Right cardiac atrium (tissue), 5 donors: ENCODE measurements around the gene CEP95. TPM values are rescaled to one million over a fixed set of nuclear protein-coding genes. Genes with fewer than 3 reads are reported as not detected.
A peak's percentile ranks its signal among the peaks of the same experiment; 100 is the strongest.
"Not testable (repeated sequence)": the region's sequence is repeated elsewhere in the genome, so short reads cannot be mapped to it uniquely, and the experiment has no call there.

ENCODE experiments used
- ATAC-seq, 2 donors: fragments of 200-7000 bp; cut with Tn5 transposase; one replicate each; pipeline versions ENCODE4 v1.8.0 to v1.9.1; 2020; ENCODE audit warnings: moderate library complexity in 2 of 2, mild to moderate bottlenecking in 1 of 2
- DNase-seq, 3 donors: peaks; one replicate each; pipeline ENCODE4 v3.0.0-alpha.2; 2020
- H3K27ac ChIP-seq: one replicate; pipeline ENCODE4 v1.5.1; 2013; ENCODE audit warnings: mild to moderate bottlenecking, low read length, control low read depth, moderate library complexity
- H3K27me3 ChIP-seq: one replicate; pipeline ENCODE4 v1.6.1; 2013; ENCODE audit not compliant: control insufficient read depth, insufficient read depth
- H3K4me1 ChIP-seq: one replicate; pipeline ENCODE4 v1.6.1; 2013; ENCODE audit warnings: low read length; ENCODE audit not compliant: control insufficient read depth, insufficient read depth
- H3K4me3 ChIP-seq: one replicate; pipeline ENCODE4 v1.5.1; 2013; ENCODE audit warnings: low read length, control low read depth
- H3K9me3 ChIP-seq: one replicate; pipeline ENCODE4 v1.6.1; 2013; ENCODE audit warnings: low read length; ENCODE audit not compliant: control insufficient read depth
- WGBS: extraction: QIAGEN DNeasy Blood & Tissue Kit; methylation state at CpG from one replicate; pipeline ENCODE4 v1.1.7; 2013; 5-methylcytosine and 5-hydroxymethylcytosine counted together
- intact Hi-C, 4 donors: fragments of 100-400 bp; cut with DNase I; formaldehyde crosslinking; loops; one replicate each; pipeline versions ENCODE4 v1.11.0 to v1.14.0; 2022 to 2023
- polyA plus RNA-seq: library from polyadenylated mRNA; stranded (reverse); fragments of 200-250 nt; gene quantifications from one replicate; pipeline ENCODE4 v1.2.3, GENCODE V29; 2013
- total RNA-seq, 4 donors: library from RNA; stranded (reverse); fragmentation: NEBNext Ultra II Directional; extraction: Animal tissue kit (Norgen Biotek cat#: 25700); gene quantifications; one replicate each; pipeline ENCODE4 v1.2.1, GENCODE V29; 2021
- donor health status: healthy with polysubstance abuse.
- donor health status: DM: no; HTN: yes; CAD: no.
- donor health status: DM: no; HTN: no; CAD: no.
- donor health status: DM: no; HTN: yes; CAD: no; lungs with severe emphysema.
- donor health status: DM: yes; HTN: yes; CAD: no.

The CEP95 gene
- total and polyA plus RNA-seq, 5 donors, result 15.6 to 23.3 (median 18.7) TPM

DNA sequence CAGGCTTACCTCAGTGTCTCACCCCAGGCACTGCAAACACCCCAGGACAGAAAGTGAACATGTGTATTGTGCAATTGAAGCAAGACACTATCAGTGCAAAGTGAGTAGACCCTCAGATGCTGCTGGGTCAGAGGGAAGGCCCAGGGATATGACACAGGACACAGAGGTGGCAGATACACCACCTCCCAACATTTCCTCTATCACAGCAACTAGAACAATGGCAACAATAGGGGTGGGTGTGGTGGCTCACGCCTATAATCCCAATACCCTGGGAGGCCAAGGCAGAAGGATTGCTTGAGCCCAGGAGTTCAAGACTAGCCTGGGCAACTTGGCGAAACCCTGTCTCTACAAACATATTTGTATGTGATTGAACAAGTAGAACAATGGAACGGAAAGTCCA, 35.3 kb upstream of the CEP95 start:
- DNase-seq, result no peak
- intact Hi-C loops, result no loop called here
- ATAC-seq, result no peak
- no peaks in the 10 kb centered on the region for H3K9me3 ChIP-seq
- 91% methylated on average over 3 of the region's 3 CpGs for WGBS
- no peaks in the 10 kb centered on the region for H3K27me3 ChIP-seq
- H3K4me3 ChIP-seq, result no peak overlapping the region
- no peak overlapping the region for H3K27ac ChIP-seq
- H3K4me1 ChIP-seq, result no peaks in the 10 kb centered on the region

DNA sequence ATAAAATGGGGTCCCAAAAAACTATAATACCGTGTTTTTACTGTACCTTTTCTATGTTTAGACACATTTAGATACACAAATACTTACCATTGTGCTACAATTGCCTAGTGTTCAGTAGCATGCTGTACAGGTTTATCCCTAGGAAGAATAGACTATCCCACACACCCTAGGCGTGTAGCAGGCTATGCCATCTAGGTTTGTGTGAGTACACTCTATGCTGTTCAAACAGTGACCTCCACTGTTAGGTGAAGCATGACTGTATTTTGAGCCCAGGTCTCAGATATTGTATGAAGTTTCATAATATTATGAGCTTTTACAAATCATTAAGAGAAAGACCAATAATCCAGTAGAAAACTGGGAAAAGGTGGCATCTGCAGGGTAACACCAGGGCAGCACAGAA, 34.2 kb upstream of the CEP95 start:
- ATAC-seq (no peak), DNase-seq (no peak)
- Histone ChIP-seq H3K27me3 (no peaks in the 10 kb centered on the region), H3K4me1 (no peaks in the 10 kb centered on the region), H3K27ac (no peak overlapping the region), H3K9me3 (no peaks in the 10 kb centered on the region), H3K4me3 (no peak overlapping the region)
- intact Hi-C loops, result no loop called here
- 94% methylated on average over 2 of the region's 2 CpGs for WGBS

DNA sequence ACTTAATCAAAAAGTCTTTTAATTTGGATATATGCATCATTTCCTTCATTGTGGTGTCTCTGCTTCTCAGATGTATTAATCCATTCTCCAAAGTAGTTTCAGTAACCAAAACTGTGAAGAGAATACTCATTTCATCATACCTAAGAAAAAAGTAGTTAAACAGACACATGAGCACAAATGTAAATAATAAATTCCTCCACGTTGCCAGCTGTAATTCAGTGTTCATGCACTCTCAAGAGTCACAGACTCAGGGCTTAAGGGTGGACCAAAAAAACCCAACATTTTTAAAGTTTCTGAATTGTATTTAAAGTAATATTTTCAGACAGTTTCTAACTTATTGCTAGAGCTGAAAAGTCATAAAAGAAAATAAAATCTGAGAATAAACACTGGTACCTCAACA, 28.9 kb upstream of the CEP95 start:
- ATAC-seq (no peak), DNase-seq (no peak)
- 44% methylated on average over 1 of the region's 1 CpG for WGBS
- intact Hi-C loops, result no loop called here
- Histone ChIP-seq H3K4me3 (no peak overlapping the region), H3K4me1 (no peaks in the 10 kb centered on the region), H3K27ac (no peak overlapping the region), H3K9me3 (no peaks in the 10 kb centered on the region), H3K27me3 (no peaks in the 10 kb centered on the region)

DNA sequence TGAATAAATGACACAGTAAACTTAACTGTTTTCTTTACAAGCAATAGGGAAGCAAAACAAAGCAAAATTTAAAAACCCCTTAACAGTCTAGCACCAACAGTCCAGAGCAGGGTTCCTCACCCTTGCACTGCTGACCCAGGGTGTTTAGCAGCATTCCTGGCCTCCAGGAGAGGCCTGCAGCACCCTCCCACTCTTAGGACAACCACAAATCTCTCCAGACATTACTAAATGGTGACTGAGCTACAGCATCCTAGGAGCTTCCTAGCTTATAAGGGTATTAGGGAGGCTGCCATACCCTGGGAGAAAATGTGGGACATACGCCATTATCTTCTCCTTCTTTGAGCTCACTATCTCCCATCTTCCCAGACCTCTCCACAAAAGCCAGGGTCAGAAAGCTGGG, 25.8 kb upstream of the CEP95 start:
- Histone ChIP-seq H3K4me1 (no peaks in the 10 kb centered on the region), H3K4me3 (no peak overlapping the region), H3K27ac (no peak overlapping the region), H3K27me3 (no peaks in the 10 kb centered on the region), H3K9me3 (no peaks in the 10 kb centered on the region)
- intact Hi-C loops, result no loop called here
- ATAC-seq (no peak), DNase-seq (no peak)
- WGBS, result 96% methylated on average over 1 of the region's 1 CpG

DNA sequence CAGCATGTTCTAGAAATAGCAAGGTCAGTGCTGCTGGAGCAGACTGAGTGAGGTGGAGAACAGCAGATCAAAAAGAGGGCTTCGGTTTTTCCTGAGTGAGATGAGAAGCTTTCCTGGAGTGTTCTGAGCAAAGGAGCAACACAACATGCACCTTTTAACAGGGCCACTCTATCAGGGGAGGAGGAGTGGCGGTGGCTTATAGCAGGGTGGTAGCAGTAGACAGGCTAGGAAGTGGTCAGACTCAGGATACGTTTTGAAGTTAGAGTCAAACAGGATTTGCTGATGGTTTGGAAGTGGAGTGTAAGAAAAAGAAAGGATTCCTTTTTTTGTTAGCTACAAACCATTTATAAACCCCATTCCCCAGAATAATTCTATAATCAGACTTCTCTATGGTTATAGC, 22.4 kb upstream of the CEP95 start:
- no peak for ATAC-seq
- intact Hi-C loops, result no loop called here

DNA sequence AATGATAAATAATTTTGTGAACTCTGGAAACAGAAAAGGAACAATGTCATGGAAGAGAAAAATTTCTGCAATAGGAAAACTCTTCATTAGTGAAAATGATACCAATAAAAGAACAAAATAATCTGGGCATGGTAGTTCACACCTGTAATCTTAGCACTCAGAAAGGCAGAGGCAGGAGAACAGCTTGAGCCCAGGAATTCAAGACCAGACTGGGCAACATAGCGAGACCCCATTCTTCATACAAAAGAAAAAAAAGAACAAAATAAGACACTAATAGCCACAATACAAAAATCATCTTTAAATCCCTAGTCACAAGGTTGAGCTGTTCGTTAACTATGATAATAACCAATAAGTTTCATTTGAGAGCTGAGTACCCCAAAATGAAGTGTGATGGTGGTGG, 18.5 kb upstream of the CEP95 start:
- ATAC-seq (no peak), DNase-seq (no peak)
- no peaks in the 10 kb centered on the region for H3K9me3 ChIP-seq
- intact Hi-C loops, result loop anchor here in 2 of 4 donors (5.0 kb wide), 2 partner anchors 61 to 66 kb away; no protein-coding TSS in a partner anchor
- 96% methylated on average over 2 of the region's 2 CpGs for WGBS
- no peak overlapping the region for H3K4me3 ChIP-seq
- H3K27ac ChIP-seq, result no peak overlapping the region
- no peaks in the 10 kb centered on the region for H3K4me1 ChIP-seq
- H3K27me3 ChIP-seq, result no peaks in the 10 kb centered on the region

More for the DNA sequence above, 22.4 kb upstream of the CEP95 start:
- Histone ChIP-seq H3K4me3 (no peak overlapping the region), H3K27ac (no peak overlapping the region), H3K27me3 (no peaks in the 10 kb centered on the region), H3K4me1 (no peaks in the 10 kb centered on the region), H3K9me3 (no peaks in the 10 kb centered on the region)
- DNase-seq, result no peak
- whole genome bisulfite sequencing, result 84% methylated on average over 3 of the region's 3 CpGs

DNA sequence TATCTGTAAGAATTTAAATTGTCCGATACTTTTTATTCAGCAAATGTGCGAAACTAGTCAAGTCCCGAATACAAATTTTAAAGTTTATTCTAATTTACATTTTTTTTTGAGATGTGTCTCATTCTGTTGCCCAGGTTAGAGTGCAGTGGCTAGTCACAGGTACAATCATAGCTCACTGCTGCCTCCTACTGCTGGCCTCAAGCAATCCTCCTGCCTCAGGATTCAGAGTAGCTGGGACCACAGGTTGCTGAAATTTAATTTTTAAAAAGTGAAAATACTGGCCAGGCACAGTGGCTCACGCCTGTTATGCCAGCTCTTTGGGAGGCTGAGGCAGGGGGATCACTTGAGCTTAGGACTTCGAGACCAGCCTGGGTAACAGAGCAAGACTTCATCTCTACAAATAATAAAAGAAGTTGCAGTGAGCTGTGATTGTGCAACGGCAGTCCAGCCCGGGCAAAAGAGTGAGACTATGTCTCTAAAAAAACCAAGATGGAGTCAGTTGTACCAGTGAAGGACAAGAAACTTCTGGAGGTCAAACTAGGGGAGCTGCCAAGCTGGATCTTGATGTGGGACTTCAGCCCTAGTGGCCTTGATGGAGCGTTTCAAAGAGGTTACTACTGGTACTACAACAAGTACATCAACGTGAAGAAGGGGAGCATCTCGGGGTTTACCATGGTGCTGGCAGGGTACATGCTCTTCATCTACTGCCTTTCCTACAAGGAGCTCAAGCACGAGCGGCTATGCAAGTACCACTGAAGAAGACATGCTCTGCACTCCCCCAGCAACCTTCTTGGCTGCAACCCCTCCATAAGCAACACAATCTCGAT, 15.5 kb upstream of the CEP95 start:
- Histone ChIP-seq H3K4me3 (no peak overlapping the region), H3K27ac (no peak overlapping the region), H3K27me3 (no peaks in the 10 kb centered on the region), H3K4me1 (no peaks in the 10 kb centered on the region), H3K9me3 (no peaks in the 10 kb centered on the region)
- WGBS, result 91% methylated on average over 13 of the region's 13 CpGs
- peak; percentile 44 to 56 for ATAC-seq
- intact Hi-C loops, result loop anchor here in 2 of 4 donors (5.0 to 10.0 kb wide), 2 partner anchors 69 to 176 kb away; no protein-coding TSS in a partner anchor
- peak in 1 of 3 donors; percentile 57 for DNase-seq

DNA sequence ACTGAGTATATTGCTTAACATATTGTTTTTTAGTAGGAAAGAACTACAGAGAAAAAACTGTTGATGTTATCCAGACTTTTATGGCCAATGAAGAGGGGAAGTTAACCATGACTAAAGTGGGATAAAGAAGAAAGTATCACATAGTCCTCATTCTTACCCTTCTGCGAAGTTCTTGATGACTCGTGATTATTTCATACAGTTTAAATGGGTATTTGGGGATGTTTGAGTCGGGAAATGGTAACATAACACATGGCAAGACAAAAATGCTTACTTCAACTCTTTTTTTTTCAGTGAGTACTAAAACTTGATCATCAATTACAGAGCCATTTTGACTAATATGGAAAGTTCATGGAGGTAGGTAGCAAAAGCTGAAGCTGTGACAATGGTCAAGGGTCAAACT, 14.8 kb upstream of the CEP95 start:
- DNase-seq (no peak), ATAC-seq (no peak)
- Histone ChIP-seq H3K9me3 (no peaks in the 10 kb centered on the region), H3K27ac (no peak overlapping the region), H3K4me1 (no peaks in the 10 kb centered on the region), H3K4me3 (no peak overlapping the region), H3K27me3 (no peaks in the 10 kb centered on the region)
- intact Hi-C loops, result loop anchor here in 2 of 4 donors (5.0 to 10.0 kb wide), 2 partner anchors 70 to 177 kb away; no protein-coding TSS in a partner anchor
- 85% methylated on average over 3 of the region's 3 CpGs for WGBS

DNA sequence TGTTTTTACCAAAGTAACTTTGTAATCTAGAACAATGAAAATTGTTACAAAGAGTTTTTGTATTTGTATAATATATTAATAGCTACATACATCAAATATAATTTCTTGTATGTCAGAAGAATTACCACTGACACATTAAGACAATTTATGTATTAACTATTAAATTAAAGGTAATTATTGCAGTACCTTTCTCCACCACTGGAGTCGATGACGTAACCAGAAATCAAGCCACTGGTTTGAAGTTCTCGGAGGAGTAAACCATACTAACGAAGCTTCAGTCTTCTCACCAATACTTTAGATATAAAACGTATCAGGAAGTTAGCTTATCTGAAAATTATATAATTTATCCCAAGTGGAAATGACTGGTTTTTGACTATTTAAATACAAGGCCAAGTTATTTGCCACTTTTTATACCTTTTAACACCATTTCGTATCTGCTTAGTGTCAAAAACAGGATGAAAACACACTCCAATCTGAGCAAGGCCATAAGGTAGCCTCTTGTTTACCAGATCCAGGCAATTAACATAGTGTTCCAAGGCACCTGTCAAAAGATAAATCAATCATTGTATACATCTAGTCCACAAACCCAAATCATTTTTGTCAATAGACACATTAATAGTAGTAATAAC, 14.2 kb upstream of the CEP95 start:
- DNase-seq, result no peak
- ATAC-seq, result no peak
- Histone ChIP-seq H3K4me1 (peaks cover 2% of the 10 kb centered on the region), H3K27me3 (no peaks in the 10 kb centered on the region), H3K9me3 (no peaks in the 10 kb centered on the region), H3K27ac (no peak overlapping the region), H3K4me3 (no peak overlapping the region)
- 73% methylated on average over 6 of the region's 6 CpGs for WGBS
- intact Hi-C loops, result loop anchor here in 2 of 4 donors (5.0 to 10.0 kb wide), 2 partner anchors 70 to 178 kb away; no protein-coding TSS in a partner anchor

DNA sequence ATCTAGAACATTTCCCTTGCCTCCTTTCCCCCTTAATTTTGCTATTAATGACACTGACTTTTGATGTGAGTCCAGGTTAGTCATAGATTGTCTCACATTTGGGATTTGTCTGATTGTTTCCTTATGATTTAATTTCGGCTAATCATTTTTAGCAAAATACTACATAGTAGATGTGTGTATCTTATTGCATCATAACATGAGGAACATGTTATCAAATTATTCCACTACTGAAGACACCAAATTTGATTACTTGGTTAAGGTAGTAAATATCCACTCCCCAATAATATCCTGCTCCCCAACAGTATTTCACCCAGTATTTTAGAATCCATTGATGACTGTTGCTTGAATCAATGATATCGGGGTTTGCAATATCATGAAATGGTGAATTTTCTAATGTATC, 12.7 kb upstream of the CEP95 start:
- intact Hi-C loops, result loop anchor here in 2 of 4 donors (5.0 to 10.0 kb wide), 2 partner anchors 72 to 179 kb away; no protein-coding TSS in a partner anchor
- Histone ChIP-seq H3K4me1 (peaks cover 2% of the 10 kb centered on the region), H3K27ac (no peak overlapping the region), H3K4me3 (no peak overlapping the region), H3K27me3 (no peaks in the 10 kb centered on the region), H3K9me3 (no peaks in the 10 kb centered on the region)
- DNase-seq (no peak), ATAC-seq (no peak)
- WGBS, result 93% methylated on average over 2 of the region's 2 CpGs

DNA sequence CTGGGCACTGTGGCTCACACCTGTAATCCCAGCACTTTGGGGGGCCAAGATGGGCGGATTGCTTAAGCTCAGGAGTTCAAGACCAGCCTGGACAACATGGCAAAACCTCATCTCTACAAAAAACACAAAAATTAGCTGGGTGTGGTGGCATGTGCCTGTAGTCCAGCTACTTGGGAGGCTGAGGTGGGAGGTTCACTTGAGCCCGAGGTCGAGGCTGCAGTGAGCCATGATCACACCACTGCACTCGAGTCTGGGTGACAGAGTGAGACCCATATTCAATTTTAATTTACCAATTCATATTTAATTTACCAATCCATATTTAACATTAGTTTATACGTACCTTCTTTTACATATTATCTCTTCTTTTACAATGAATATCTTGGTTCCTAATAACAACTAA, 11.5 kb upstream of the CEP95 start:
- not testable (repeated sequence) for H3K4me3 ChIP-seq, DNase-seq, ATAC-seq, H3K27ac ChIP-seq, H3K27me3 ChIP-seq, H3K9me3 ChIP-seq, H3K4me1 ChIP-seq
- intact Hi-C loops, result loop anchor here in 1 of 4 donors (10.0 kb wide), 1 partner anchor 180 kb away; no protein-coding TSS in a partner anchor
- WGBS, result 93% methylated on average over 5 of the region's 5 CpGs
